Activated CD8-positive, alpha-beta memory T cell treated with anti-CD3 and anti-CD28 coated beads for 48 hours (primary cell): Measurements from ENCODE around the gene PRKG2.

Experiments used
- DNase-seq, 3 experiments: peaks; one replicate each; pipeline ENCODE4 v3.0.0-alpha.2; 2020; ENCODE audit warnings: low read depth in 2 of 3, low spot score in 2 of 3

Gene PRKG2

DNA sequence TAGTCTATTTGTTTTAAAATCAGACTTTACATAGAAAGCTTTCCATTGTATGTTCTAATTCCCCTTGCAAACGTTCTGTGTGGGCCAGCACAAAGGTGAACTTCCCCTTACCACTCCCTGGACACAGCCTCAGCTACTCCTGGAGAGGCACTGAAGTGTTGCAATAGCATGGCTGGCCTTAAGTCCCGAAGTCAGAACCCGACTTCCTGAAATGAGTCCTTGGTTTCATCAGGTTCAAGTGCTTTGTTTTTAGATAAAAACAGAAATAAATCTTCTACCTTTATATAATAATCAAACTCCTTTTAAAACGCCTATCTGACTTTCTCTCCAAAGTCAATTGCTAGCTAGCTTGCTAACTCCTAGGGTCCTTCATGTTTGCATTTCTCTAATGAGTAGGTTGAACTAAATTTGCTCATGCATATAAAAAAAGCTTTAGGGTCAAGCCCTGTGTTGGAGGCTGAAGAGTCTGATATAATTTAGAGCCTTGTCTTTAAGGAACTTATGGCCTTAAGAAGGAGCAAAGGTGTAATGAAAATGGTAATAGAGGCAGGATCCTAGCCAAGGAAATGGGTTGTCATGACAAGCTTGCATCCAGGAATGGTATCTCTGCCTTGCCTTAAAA lies 175.6 kb downstream of the PRKG2 start:
- no peak for DNase-seq

DNA sequence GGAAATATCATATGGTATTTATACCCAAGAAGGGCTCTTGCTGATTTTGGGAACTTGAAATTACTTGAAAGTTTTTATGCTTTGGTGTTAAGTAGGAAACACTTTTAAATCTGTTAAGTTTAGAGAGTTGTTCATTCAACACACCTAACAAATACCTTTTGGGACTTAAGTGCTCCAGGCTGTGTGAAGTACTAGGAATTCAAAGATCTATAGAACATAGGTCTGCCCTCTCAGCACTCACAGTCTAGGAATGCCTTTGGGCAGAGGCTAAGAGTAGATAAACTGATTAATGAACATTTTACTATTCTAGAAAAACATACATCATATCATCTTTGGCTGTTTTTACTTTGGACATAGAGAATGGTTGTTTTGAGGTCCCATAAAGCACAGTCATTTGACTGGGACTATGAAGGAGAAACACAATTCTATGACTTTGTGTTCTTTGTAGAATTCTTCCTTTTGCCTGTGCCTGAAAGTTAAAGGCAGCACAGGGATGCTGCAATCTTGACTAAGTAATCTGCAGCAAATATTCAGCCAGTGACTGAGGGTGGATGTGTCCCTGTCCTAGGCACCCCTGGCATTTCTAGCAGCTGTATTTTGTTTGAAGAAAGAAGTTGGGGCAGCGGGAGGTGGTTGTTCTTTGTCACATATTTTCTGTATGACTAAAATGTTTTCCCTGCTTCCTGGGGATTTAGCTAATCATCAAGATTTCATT lies 176.2 kb downstream of the PRKG2 start:
- no peak for DNase-seq
